VCaP (cell line): ENCODE measurements around the gene ZNF597.

Experiments used
- H3K27ac ChIP-seq: fragments of 450-650 bp; 2 replicates; pipeline ENCODE4 v1.5.1; 2017
- TF ChIP-seq, protein P1 (sequence below): fragments of 450-650 bp; conservative IDR thresholded peaks from 2 replicates; pipeline ENCODE4 v1.5.1; 2017; ENCODE audit warnings: mild to moderate bottlenecking, moderate library complexity

The ZNF597 gene

GRCh38 chr16:3471518-3472176 is 28.3 kb upstream of the ZNF597 start:
- TF ChIP-seq, protein P1, sequence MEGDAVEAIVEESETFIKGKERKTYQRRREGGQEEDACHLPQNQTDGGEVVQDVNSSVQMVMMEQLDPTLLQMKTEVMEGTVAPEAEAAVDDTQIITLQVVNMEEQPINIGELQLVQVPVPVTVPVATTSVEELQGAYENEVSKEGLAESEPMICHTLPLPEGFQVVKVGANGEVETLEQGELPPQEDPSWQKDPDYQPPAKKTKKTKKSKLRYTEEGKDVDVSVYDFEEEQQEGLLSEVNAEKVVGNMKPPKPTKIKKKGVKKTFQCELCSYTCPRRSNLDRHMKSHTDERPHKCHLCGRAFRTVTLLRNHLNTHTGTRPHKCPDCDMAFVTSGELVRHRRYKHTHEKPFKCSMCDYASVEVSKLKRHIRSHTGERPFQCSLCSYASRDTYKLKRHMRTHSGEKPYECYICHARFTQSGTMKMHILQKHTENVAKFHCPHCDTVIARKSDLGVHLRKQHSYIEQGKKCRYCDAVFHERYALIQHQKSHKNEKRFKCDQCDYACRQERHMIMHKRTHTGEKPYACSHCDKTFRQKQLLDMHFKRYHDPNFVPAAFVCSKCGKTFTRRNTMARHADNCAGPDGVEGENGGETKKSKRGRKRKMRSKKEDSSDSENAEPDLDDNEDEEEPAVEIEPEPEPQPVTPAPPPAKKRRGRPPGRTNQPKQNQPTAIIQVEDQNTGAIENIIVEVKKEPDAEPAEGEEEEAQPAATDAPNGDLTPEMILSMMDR, result no peak
- H3K27ac ChIP-seq, result no peak overlapping the region

DNA sequence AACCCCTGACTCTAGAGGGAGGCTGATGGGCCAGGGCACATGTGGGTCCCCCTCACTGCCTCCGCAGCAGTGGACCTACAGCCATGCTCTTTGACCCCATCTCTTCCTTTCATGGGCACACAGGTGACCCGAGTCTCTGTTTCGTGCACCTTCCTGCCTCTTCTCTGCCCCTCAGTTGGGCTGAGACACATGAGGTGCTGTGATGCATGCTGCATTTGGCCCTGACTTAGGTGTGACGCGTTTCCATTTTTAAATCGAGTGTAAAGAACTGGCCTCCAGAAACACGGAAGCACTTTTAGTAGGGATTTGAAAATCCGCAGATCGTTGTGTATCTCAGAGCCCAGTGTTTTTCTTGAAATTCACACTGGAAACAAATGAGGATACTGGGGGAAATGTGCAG is 27.4 kb upstream of the ZNF597 start:
- no peak overlapping the region for H3K27ac ChIP-seq
- TF ChIP-seq, protein P1, result no peak

GRCh38 chr16:3469736-3470135 is 26.4 kb upstream of the ZNF597 start:
- H3K27ac ChIP-seq, result no peak overlapping the region
- TF ChIP-seq, protein P1, result no peak

DNA sequence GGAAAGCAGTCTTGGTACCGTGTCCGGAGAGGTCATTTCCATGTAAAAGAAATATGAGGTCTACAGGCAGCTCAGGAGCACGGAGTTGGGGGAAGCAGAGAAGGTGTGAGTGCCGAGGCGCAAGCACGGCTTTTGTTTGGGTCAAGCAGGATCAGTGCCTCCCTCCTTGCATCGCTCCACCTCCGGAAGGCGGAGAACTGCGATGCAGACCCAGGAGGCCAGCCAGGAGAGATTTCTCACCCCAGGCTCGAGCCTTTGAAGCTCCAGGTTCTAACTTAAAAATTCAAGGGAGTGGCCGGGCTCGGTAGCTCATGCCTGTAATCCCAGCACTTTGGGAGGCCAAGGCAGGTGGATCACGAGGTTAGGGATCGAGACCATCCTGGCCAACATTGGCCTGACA is 25.2 kb upstream of the ZNF597 start:
- no peak overlapping the region for H3K27ac ChIP-seq
- TF ChIP-seq, protein P1, result no peak

- H3K27ac ChIP-seq, result no peak overlapping the region
- TF ChIP-seq, protein P1, result no peak
Observed at GRCh38 chr16:3467921-3468320, 24.6 kb upstream of the ZNF597 start.

GRCh38 chr16:3467182-3467581 is 23.9 kb upstream of the ZNF597 start:
- TF ChIP-seq, protein P1, result no peak
- H3K27ac ChIP-seq, result no peak overlapping the region

GRCh38 chr16:3465911-3466584 is 22.7 kb upstream of the ZNF597 start:
- no peak overlapping the region for H3K27ac ChIP-seq
- TF ChIP-seq, protein P1, result no peak
